H1 (cell line): ENCODE results near the gene ILKAP. TPM values are rescaled to one million over a fixed set of nuclear protein-coding genes. Genes with fewer than 3 reads are reported as not detected.

ENCODE experiments used
- CTCF ChIA-PET: fragments of 300-600 bp; sonication (Branson Sonifier 250); formaldehyde crosslinking; loops from one replicate; lab custom pipeline; 2021; ENCODE audit not compliant: partially characterized antibody; lab: Charles Lee
- POLR2A ChIA-PET: fragments of 300-600 bp; sonication (Branson Sonifier 250); formaldehyde crosslinking; loops from one replicate; lab custom pipeline; 2021; ENCODE audit warnings: inconsistent platforms; ENCODE audit not compliant: partially characterized antibody; lab: Charles Lee
- DNase-seq, 2 experiments: peaks; one replicate each; pipeline versions ENCODE4 v3.0.0 to v3.0.0-alpha.2; 2010 to 2022; ENCODE audit warnings: low spot score in 2 of 2, low read depth in 1 of 2, mixed read lengths in 1 of 2
- FAIRE-seq: peaks from 2 replicates; lab custom pipeline; 2011; peaks lifted over from hg19 to GRCh38; lab: Jason Lieb, UNC
- H2AFZ ChIP-seq: 2 replicates; pipeline ENCODE4 v1.8.1; 2012; ENCODE audit warnings: low read length, inconsistent platforms
- H2AK5ac ChIP-seq: 2 replicates; pipeline ENCODE4 v1.6.1; 2013; ENCODE audit warnings: low read depth, low read length
- H2BK120ac ChIP-seq: replicated peaks from 2 replicates; pipeline ENCODE3; 2013; ENCODE audit warnings: low read depth, low read length, inconsistent platforms
- H2BK12ac ChIP-seq: 2 replicates; pipeline ENCODE4 v1.6.1; 2013; ENCODE audit warnings: low read depth, low read length
- H2BK15ac ChIP-seq: 2 replicates; pipeline ENCODE4 v1.6.1; 2013; ENCODE audit warnings: low read length
- H2BK20ac ChIP-seq: 2 replicates; pipeline ENCODE4 v1.6.1; 2013; ENCODE audit warnings: low read length
- H2BK5ac ChIP-seq: 2 replicates; pipeline ENCODE4 v1.6.1; 2013; ENCODE audit warnings: low read depth, low read length
- H3K14ac ChIP-seq: 2 replicates; pipeline ENCODE4 v1.6.1; 2013; ENCODE audit warnings: inconsistent platforms; ENCODE audit not compliant: insufficient read length
- H3K18ac ChIP-seq: 2 replicates; pipeline ENCODE4 v1.6.1; 2013; ENCODE audit warnings: low read length; ENCODE audit errors: extremely low read depth
- H3K23ac ChIP-seq: 2 replicates; pipeline ENCODE4 v1.6.1; 2013; ENCODE audit warnings: inconsistent platforms; ENCODE audit not compliant: insufficient read length
- H3K23me2 ChIP-seq: 2 replicates; pipeline ENCODE4 v1.6.1; 2013; ENCODE audit warnings: low read depth, low read length
- H3K27ac ChIP-seq: 2 replicates; pipeline ENCODE4 v1.6.1; 2011; ENCODE audit warnings: low read depth, low read length, inconsistent platforms
- H3K27me3 ChIP-seq, 4 experiments: replicated peaks in 1 of 4; 1 replicate in 1 of 4; 2 replicates in 3 of 4; pipeline versions ENCODE4 v1.6.1 to v1.8.1; 2011 to 2013; ENCODE audit warnings: low read length in 3 of 4, mild to moderate bottlenecking in 3 of 4, inconsistent platforms in 2 of 4, mixed read lengths in 2 of 4, moderate library complexity in 1 of 4; ENCODE audit not compliant: control insufficient read depth in 3 of 4, insufficient read depth in 3 of 4; ENCODE audit errors: extremely low read depth in 1 of 4
- H3K36me3 ChIP-seq, 4 experiments: 2 replicates each; pipeline versions ENCODE4 v1.6.1 to v1.8.1; 2011 to 2013; ENCODE audit warnings: mild to moderate bottlenecking in 4 of 4, low read length in 3 of 4, moderate library complexity in 2 of 4, control low read depth in 1 of 4, inconsistent platforms in 1 of 4; ENCODE audit not compliant: insufficient read depth in 4 of 4, control insufficient read depth in 2 of 4
- H3K4ac ChIP-seq: replicated peaks from 2 replicates; pipeline ENCODE3; 2013; ENCODE audit warnings: low read length, low read depth, mixed read lengths, inconsistent platforms; ENCODE audit not compliant: insufficient read length
- H3K4me1 ChIP-seq, 4 experiments: replicated peaks in 1 of 4; 1 replicate in 1 of 4; 2 replicates in 3 of 4; pipeline versions ENCODE4 v1.6.1 to v1.8.1; 2011 to 2013; ENCODE audit warnings: low read length in 3 of 4, inconsistent platforms in 2 of 4, mixed read lengths in 1 of 4; ENCODE audit not compliant: insufficient read depth in 4 of 4, control insufficient read depth in 3 of 4
- H3K4me2 ChIP-seq, 2 experiments: 2 replicates each; pipeline versions ENCODE4 v1.6.1 to v1.8.1; 2011 to 2013; ENCODE audit warnings: low read depth in 2 of 2, low read length in 2 of 2, control low read depth in 1 of 2, inconsistent platforms in 1 of 2, mild to moderate bottlenecking in 1 of 2; ENCODE audit not compliant: insufficient read depth in 1 of 2
- H3K4me3 ChIP-seq, 4 experiments: fragments of 200-600, 300-600 bp in 1 of 4; sonication (generic), shearing (Covaris generic), sonication (Bioruptor Twin) in 1 of 4; 2 replicates each; pipeline versions ENCODE4 v1.5.1 to v1.8.1; 2011 to 2016; ENCODE audit warnings: low read length in 4 of 4, low read depth in 3 of 4, control low read depth in 2 of 4, inconsistent platforms in 2 of 4, mild to moderate bottlenecking in 2 of 4, mixed read lengths in 1 of 4, moderate library complexity in 1 of 4; ENCODE audit not compliant: insufficient read depth in 2 of 4; ENCODE audit errors: extremely low read depth in 1 of 4
- H3K56ac ChIP-seq: replicated peaks from 2 replicates; pipeline ENCODE3; 2013; ENCODE audit warnings: low read depth, mild to moderate bottlenecking, mixed read lengths, low read length, inconsistent platforms; ENCODE audit not compliant: insufficient read length
- H3K79me1 ChIP-seq: 2 replicates; pipeline ENCODE4 v1.6.1; 2013; ENCODE audit warnings: low read depth, low read length, control low read depth
- H3K79me2 ChIP-seq, 2 experiments: 2 replicates each; pipeline versions ENCODE4 v1.6.1 to v1.8.1; 2012 to 2013; ENCODE audit warnings: low read length in 2 of 2, mild to moderate bottlenecking in 2 of 2, inconsistent platforms in 1 of 2; ENCODE audit not compliant: insufficient read depth in 2 of 2, control insufficient read depth in 1 of 2
- H3K9ac ChIP-seq, 4 experiments: replicated peaks in 1 of 4; 1 replicate in 1 of 4; 2 replicates in 3 of 4; pipeline versions ENCODE4 v1.6.1 to v1.8.1; 2011 to 2013; ENCODE audit warnings: low read depth in 3 of 4, low read length in 3 of 4, control low read depth in 2 of 4, mild to moderate bottlenecking in 2 of 4, moderate library complexity in 2 of 4, inconsistent platforms in 1 of 4; ENCODE audit errors: extremely low read depth in 1 of 4
- H3K9me3 ChIP-seq, 2 experiments: 2 replicates each; pipeline versions ENCODE4 v1.6.1 to v1.8.1; 2012 to 2013; ENCODE audit warnings: mild to moderate bottlenecking in 2 of 2, moderate library complexity in 2 of 2, control low read depth in 1 of 2, inconsistent platforms in 1 of 2, low read depth in 1 of 2, low read length in 1 of 2, mixed read lengths in 1 of 2; ENCODE audit not compliant: insufficient read depth in 2 of 2
- H4K20me1 ChIP-seq, 2 experiments: replicated peaks in 1 of 2; 2 replicates each; pipeline versions ENCODE3 to v1.8.1; 2011 to 2013; ENCODE audit warnings: inconsistent platforms in 2 of 2, low read length in 2 of 2, mild to moderate bottlenecking in 1 of 2; ENCODE audit not compliant: insufficient read depth in 2 of 2, control insufficient read depth in 1 of 2
- H4K5ac ChIP-seq: 2 replicates; pipeline ENCODE4 v1.6.1; 2013; ENCODE audit warnings: low read length, low read depth, mixed read lengths, inconsistent platforms; ENCODE audit not compliant: insufficient read length
- H4K8ac ChIP-seq: 2 replicates; pipeline ENCODE4 v1.8.0; 2013; ENCODE audit warnings: mild to moderate bottlenecking, moderate library complexity, low read length, inconsistent platforms; ENCODE audit not compliant: insufficient read depth; ENCODE audit errors: extremely low read depth
- H4K91ac ChIP-seq: replicated peaks from 2 replicates; pipeline ENCODE3; 2013; ENCODE audit warnings: low read length, mixed read lengths, inconsistent platforms; ENCODE audit not compliant: insufficient read length
- CTBP2 ChIP-seq: IDR thresholded peaks from 2 replicates; pipeline ENCODE4 v1.7.0; 2011; ENCODE audit warnings: borderline replicate concordance, mild to moderate bottlenecking, moderate library complexity, mixed read lengths, low read length; ENCODE audit not compliant: insufficient read depth, insufficient read length
- KDM1A ChIP-seq: fragments of 200-600, 300-600 bp; sonication (generic); IDR thresholded peaks from 2 replicates; pipeline ENCODE4 v1.7.1; 2016; ENCODE audit warnings: mild to moderate bottlenecking, low read length, borderline replicate concordance
- WGBS, 2 experiments: shearing (Covaris generic) in 1 of 2; methylation state at CpG; one replicate each; pipeline versions ENCODE4 v1.1.6 to v1.1.7; 2013 to 2015; ENCODE audit warnings: low lambda C conversion rate in 2 of 2, mixed read lengths in 2 of 2, inconsistent platforms in 1 of 2, low coverage in 1 of 2, missing lambda C conversion rate in 1 of 2; ENCODE audit not compliant: insufficient replicate concordance in 2 of 2, insufficient coverage in 1 of 2, insufficient read length in 1 of 2; ENCODE audit errors: extremely low coverage in 1 of 2, missing lambda C conversion rate in 1 of 2; 5-methylcytosine and 5-hydroxymethylcytosine counted together
- polyA plus RNA-seq, 7 experiments: library from polyadenylated mRNA; depleted of rRNA in 3 of 7; stranded (reverse) in 5 of 7; unstranded in 2 of 7; fragments of >200 nt in 5 of 7; fragments of 200-250 nt in 2 of 7; gene quantifications; 1 replicate in 5 of 7; 2 replicates in 1 of 7; 4 replicates in 1 of 7; pipeline versions ENCODE4 v1.2.1 to v1.2.3, GENCODE V29; 2011 to 2013; ENCODE audit warnings: missing spikeins in 2 of 7, mixed read lengths in 2 of 7
- total RNA-seq: library from RNA; stranded (reverse); fragmentation: NEBNext Ultra II Directional; extraction: Animal tissue kit (Norgen Biotek cat#: 25700); gene quantifications from 2 replicates; pipeline ENCODE4 v1.2.1, GENCODE V29; 2021

ILKAP gene
- total and polyA plus RNA-seq, 2 of the 8 experiments (the other 6 are each of a cell fraction or from before 2014, with no cell fraction given) = 23.5 to 33.8 TPM

DNA sequence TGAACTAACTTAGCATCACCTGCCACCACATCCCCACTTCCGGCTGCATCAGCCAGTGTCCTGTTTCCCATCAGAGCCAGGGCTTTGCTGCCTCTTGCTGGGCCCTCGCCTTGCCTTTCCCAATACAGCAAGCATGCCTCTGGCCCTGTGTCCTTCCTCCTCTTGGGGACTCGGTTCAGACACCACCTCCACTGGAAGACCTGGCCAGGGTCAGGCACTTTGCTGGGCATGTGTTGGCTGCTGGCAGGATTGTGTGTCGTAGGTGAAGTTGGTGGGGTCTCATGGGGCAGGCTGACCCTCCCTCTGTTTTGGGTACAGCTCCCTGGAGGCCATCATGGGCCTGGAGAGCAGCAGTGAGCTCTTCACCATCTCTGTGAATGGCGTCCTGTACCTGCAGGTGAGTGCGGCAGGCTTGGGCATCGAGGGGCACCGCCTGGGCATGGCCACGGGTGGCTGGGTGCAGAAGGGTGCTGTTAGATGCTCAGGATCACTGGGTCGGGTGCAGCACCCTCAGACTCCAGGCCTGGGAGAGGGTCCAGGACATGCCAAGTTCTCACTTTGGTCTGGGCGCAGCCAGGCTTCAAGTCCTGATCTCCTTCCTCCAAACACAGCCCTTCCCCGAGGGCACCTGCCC, 38.1 kb downstream of the ILKAP start:
- Histone ChIP-seq H3K27ac (no peak overlapping the region), H2BK120ac (no peak overlapping the region), H3K23ac (no peak overlapping the region), H2BK15ac (no peak overlapping the region), H3K23me2 (peaks cover 4% of the 10 kb centered on the region; the same call in 1 of the 2 replicates), H3K9me3 (no peaks in the 10 kb centered on the region), H2BK12ac (no peak overlapping the region), H4K20me1 (peaks cover 6% of the 10 kb centered on the region in 2 experiments), H2BK20ac (no peak overlapping the region), H4K5ac (no peak overlapping the region), H3K27me3 (peaks cover 19 to 39% (median 30%) of the 10 kb centered on the region in 4 experiments), H3K4me1 (peaks cover 0 to 1% (median 0%) of the 10 kb centered on the region in 4 experiments; a peak in 2 of 7 replicates), H3K18ac (no peak overlapping the region), H3K79me1 (no peaks in the 10 kb centered on the region; the same call in 1 of the 2 replicates), H2BK5ac (no peak overlapping the region), H4K91ac (no peak overlapping the region), H3K4ac (no peak overlapping the region), H4K8ac (no peak overlapping the region), H3K9ac (no peak overlapping the region), H3K4me3 (no peak overlapping the region), H3K56ac (no peak overlapping the region), H3K79me2 (no peaks in the 10 kb centered on the region), H2AFZ (no peak overlapping the region), H3K14ac (no peak overlapping the region), H3K36me3 (peaks cover 2 to 6% (median 4%) of the 10 kb centered on the region in 4 experiments; a peak in 4 of 8 replicates), H3K4me2 (no peak overlapping the region), H2AK5ac (no peak overlapping the region)
- TF ChIP-seq KDM1A = no peak
- no peak for TF ChIP-seq CTBP2
- DNase-seq = no peak
- FAIRE-seq = no peak
- ChIA-PET CTCF (interaction anchor here (1.4 kb wide), 1 partner anchor 8 kb away, joined by 5 read pairs; no protein-coding TSS in a partner anchor), POLR2A (interaction anchor here (0.9 to 1.2 kb wide), 2 partner anchors 10 to 74 kb away, joined by 3 to 5 read pairs; partner anchors contain the start of gene HES6)
- WGBS, 2 experiments = 88% methylated on average over 11 of the region's 12 CpGs; no CpG with 5 or more reads in 1 of the 2 experiments
